T-helper 22 cell (primary cell): ENCODE results near the gene OSBPL2.
A peak's percentile ranks its signal among the peaks of the same experiment; 100 is the strongest.

ENCODE experiments used
- DNase-seq: peaks from one replicate; pipeline ENCODE4 v3.0.0-alpha.2; 2020; ENCODE audit warnings: low read depth

The OSBPL2 gene

DNA sequence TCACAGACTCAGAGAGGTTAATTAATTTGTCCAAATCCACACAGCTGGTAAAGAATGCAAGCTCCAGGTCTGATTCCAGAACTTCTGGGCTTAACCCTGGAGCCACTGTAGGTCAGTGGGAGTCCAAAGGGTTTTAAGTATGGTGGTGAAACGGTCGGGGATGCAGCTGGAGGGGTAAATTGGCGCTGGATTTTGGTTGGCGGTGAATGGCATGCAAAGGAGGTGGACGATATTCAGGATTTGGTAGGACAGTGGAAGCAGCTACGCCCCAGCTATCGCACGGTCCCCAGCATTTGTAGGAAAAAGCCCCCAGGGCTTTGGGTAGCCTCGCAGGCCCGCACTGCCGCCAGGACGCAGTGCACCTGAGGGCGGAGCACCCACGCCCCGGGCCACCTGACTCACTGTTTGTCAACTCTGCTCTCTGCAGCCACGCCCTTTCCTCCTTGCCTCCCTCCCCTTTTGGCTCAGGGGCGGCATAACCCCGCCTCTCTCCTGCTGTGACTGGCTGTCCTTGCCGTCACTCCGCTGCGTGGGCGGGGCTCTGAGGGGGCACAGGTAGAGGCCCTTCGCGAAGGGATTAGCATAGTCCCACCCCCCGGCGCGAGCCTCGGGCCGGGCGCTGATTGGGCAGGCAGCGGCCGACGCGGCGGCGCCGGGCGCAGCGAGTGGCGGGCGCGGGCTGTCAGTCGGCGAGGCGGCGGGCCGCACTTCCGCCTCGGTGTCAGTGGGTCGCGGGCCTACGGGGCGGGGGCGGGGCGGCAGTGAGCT lies at the start of gene OSBPL2:
TSS of gene OSBPL2 (plus strand) at position 721 of the 768 bp plus-strand sequence. CDS start 17,664 bp downstream, outside the sequence.
- peak; percentile 100 for DNase-seq

- no peak for DNase-seq
Observed at GRCh38 chr20:62190639-62191411, 47.5 kb upstream of the OSBPL2 start.

DNA sequence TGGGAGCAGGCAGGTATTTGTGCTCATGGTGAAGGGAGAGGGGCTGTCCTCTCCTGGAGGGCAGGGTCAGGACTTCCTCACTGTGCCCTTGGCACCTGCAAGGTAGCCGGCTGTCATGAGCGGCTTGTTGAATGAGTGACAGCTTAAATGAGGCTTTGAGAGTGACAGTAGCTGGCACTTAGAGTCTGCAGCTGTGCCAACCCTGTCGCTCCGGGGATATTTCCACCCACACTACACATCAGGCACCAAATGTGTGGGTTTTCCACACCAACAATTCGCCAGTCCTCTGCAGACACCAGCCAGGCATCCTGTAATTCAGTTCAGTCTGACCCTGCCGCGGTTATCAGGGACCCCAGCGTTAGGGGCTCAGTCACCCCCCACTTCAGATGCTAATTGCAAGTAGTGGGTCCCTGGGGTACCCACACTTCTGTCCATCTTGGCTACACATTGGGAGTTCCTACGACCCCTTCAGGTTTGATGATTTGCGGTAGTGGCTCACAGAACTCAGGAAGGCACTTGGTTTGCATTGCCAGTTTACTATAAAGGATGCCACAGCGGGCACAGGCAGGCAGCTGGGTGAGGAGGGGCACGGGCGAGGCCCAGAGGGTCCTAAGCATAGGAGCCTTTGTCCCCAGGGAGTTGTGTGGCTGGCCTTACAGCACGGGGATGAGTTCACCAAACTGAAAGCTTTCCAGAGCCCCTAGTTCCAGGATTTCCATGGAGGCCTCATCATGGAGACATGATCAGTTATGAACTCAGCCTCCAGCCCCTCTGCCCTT lies 46.4 kb upstream of the OSBPL2 start:
- DNase-seq = no peak

DNA sequence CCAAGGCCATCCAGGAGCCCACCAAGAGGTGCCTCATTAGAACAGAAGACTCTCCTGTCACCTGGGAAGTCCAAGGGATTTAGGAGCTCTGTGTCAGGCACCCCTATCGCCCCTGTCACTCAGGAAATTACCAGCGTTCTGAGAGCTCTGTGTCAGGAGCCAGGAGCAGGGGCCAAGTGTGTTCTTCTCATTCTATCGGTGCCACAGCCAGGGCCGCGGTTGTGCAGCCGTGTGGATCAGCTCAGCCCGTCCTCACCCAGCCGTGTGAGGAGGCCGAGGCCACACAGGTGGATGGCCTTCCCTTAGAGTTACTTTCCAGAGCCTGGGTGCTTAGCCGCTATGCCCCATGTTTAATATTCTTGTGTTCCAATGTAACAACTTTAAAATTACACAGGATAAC lies 45.7 kb upstream of the OSBPL2 start:
- DNase-seq = no peak

- DNase-seq = no peak
Observed at GRCh38 chr20:62193079-62194025, 45.0 kb upstream of the OSBPL2 start.

- DNase-seq = no peak
Observed at GRCh38 chr20:62195075-62195405, 43.3 kb upstream of the OSBPL2 start.

DNA sequence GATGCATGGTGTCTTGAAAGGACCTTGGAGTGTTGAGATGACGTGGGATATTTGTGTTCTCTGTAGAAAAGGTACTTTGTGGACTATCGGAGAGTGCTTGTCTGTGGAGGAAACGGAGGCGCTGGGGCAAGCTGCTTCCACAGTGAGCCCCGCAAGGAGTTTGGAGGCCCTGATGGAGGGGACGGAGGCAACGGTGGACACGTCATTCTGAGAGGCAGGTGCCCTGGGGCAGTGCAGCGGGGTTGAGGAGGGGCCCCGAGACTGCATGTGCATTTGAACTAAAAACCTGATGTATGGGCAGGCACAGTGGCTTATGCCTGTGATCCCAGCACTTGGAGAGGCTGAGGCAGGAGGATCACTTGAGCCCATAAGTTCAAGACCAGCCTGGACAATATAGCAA lies 42.6 kb upstream of the OSBPL2 start:
- DNase-seq = no peak

GRCh38 chr20:62196286-62196685 lies 42.0 kb upstream of the OSBPL2 start:
- DNase-seq = no peak

GRCh38 chr20:62197311-62197710 lies 41.0 kb upstream of the OSBPL2 start:
- no peak for DNase-seq

DNA sequence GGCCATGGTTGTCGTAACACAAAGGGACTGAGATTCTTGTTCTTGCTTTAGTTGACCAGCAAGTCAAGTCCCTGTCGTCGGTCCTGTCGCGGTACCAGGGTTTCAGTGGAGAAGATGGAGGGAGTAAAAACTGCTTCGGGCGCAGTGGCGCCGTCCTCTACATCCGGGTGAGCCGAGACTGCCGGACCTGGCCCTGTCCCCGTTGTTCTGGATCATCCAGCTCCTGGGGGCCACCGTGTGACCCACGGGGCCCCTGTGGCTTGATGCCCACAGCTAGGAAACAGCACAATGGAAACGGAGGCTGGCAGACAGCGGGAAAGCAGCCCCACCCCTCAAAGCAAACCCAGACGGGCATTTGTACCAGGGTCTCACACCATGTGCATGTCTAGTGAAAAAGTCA lies 40.5 kb upstream of the OSBPL2 start:
- no peak for DNase-seq

DNA sequence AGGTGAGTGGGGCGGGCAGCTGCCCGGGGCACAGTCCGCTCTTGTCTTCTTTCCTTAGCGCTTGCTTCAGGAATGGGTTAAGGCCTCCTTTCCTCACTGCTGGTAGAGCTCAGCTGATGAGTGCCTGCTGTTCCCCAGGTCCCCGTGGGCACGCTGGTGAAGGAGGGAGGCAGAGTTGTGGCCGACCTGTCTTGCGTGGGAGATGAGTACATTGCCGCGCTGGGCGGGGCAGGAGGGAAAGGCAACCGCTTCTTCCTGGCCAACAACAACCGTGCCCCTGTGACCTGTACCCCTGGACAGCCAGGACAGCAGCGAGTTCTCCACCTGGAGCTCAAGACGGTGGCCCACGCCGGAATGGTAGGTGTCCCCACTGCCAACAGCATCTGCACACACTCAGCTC lies 39.8 kb upstream of the OSBPL2 start:
- DNase-seq = no peak

- no peak for DNase-seq
Observed at GRCh38 chr20:62198931-62199330, 39.4 kb upstream of the OSBPL2 start.

DNA sequence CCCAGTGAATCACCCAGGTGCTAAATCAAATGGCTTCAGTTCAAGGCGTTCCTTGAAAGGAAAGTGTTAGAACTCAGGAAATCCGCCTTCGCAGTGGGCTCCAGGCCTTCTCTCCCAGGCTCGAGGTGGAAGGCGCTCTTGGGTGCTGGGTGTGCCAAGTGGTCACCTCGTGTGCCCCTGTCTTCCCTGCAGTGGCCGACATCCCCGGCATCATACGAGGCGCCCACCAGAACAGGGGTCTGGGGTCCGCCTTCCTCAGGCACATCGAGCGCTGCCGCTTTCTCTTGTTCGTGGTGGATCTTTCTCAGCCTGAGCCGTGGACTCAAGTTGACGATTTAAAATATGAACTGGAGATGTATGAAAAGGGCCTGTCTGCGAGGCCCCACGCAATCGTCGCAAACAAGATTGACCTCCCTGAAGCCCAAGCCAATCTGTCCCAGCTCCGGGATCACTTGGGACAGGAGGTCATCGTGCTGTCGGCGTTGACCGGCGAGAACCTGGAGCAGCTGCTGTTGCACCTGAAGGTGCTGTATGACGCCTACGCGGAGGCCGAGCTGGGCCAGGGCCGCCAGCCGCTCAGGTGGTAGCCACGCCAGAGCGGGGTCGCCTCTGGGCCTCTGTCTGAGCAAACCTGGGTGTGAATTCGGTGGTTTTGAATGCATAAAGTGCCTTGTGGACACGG lies 37.7 kb upstream of the OSBPL2 start:
- DNase-seq = no peak

DNA sequence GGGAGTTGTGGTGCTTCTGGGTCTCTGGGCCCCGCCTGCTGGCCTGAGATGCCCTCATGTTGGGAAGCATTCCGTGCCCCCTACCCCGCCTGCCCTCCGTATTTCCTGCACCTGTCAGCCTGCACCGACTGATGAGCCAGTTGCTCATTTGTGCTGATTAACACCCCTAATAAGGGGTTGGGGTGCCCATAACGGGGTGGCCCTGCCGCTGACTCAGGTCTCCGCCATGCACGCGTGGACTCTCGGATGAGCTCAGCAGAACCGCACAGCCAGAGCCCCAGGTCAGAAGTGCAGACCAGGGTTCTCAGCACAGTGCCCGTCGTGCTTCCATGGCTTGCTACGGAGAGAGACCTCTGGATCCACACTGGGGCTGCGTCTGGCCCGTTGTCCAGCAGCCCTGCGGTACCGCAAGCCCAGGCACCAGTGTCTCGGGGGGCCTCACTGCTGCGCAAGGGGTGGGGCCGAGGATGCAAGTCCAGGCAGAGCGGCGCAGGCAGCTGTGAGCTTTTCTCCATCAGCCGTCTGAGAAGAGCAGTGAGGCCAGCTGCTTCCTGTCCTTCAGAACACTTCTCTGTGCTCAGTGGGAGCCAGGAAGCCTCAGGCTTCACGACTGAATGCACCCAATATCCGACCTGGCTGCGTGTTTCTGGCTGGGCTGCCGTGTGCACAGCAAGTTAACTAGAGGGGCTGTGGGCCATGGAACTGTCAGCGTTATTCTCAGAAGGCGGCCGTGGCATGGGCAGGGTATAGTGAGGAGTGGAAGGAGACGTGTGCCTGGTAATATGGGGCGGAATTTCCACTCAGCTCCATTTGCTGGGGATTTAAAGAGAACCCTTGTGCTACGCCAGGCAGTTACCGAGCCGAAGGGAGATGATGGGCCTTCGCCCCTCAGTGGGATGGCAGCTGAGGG lies 36.9 kb upstream of the OSBPL2 start:
- DNase-seq = no peak

GRCh38 chr20:62202083-62202395 lies 36.3 kb upstream of the OSBPL2 start:
- DNase-seq = no peak

- DNase-seq = no peak
Observed at GRCh38 chr20:62202676-62203377, 35.5 kb upstream of the OSBPL2 start.

GRCh38 chr20:62203378-62204030 lies 34.8 kb upstream of the OSBPL2 start:
- DNase-seq = no peak

DNA sequence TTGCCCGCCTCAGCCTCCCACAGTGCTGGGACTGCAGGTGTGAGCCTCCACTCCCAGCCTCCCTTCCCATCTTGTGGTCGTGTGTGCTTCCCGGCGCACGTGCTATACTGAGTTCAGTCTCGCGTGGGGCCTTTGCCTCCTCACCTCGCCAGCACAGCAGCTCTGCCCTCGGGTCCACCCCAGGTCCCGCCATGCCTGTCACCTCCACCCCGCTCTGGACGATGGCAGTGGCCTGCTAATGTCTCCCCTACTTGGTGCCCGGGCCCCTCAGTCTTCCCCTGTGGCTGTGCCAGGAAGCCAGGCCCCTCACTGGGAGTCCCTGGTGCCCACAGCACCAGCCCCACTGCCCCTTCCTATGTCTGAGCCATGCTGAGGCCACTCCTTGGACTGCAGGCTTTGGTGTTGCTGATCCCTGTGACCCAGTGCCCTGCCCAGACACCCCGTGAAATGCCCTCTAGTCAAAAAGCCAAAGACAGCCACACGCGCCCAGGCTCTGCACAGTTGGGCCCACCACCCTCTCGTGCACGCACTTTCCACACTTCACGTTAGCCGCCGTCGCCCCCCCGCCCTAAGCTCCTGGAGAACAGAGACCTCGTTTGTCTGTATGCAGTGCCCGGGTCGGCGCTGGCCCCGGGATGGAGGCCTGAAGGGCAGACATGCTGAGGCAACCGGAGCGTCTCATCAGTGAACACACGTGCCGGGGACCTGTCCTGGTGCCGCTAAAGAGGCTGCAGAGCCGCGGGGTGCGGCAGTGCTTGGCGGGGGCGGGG lies 32.5 kb upstream of the OSBPL2 start:
- no peak for DNase-seq
